ENCODE data around the gene SLC39A2.
"Not testable (repeated sequence)": the region's sequence is repeated elsewhere in the genome, so short reads cannot be mapped to it uniquely, and the experiment has no call there.

Gene SLC39A2

DNA sequence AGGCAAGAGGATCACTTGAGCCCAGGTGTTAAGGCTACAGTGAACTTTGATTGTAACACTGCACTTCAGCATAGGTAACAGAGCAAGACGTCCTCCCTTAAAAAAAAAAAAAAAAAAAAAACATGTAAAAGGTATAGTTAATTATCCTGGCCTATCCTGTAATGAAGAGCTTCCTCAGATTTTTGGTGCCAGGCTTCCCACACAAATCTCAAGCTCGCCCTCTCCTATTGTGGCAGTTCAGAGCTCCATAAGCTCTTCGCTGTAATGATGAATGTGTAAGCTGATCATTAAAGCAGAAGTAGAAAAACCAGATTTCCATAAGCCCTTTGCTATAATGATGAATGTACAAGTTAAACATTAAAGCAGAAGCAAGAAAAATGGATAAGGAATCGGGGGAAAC lies 2.0 kb upstream of the SLC39A2 start:
- no peak for DNase-seq (ENCODE audit: low read depth)

DNA sequence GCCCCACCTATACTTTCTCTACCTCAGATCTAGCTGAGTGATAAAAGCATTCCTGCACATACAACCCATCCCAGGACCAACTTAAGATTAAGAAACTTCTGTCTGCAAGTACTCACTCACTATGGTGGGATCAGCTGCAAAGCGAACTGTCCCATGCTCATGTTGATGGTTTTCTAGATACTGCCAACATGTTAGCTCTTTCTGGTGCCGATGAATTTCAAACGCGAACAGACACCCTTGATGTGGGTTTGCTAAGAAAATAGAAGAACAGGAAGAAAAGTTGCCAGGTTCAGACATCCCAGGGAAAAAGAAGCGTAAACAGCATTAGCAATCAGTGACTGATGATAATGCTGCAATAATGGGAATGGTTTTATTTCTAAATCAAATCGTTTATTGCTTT lies 1.5 kb upstream of the SLC39A2 start:
- DNase-seq (ENCODE audit: low read depth): no peak

DNA sequence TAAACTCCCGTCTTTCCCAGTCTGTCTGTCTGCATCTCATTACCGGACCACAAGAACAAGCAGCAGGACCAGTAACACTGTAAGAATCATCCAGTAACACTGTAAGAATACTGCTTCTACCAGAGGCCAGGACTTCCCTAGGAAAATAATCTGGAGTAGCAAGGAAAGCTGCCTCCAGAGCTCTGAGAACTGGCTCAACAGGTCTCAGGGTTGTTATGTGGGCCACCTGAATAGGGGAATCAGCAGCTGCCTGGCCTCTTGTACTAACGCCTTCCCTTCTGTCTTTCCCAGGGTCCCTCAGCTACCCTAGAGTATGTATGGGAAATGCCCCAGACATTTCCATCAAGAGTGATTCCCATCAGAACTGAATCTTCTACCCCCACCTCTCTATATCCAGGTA lies 954 bp upstream of the SLC39A2 start:
- DNase-seq (ENCODE audit: low read depth): no peak

DNA sequence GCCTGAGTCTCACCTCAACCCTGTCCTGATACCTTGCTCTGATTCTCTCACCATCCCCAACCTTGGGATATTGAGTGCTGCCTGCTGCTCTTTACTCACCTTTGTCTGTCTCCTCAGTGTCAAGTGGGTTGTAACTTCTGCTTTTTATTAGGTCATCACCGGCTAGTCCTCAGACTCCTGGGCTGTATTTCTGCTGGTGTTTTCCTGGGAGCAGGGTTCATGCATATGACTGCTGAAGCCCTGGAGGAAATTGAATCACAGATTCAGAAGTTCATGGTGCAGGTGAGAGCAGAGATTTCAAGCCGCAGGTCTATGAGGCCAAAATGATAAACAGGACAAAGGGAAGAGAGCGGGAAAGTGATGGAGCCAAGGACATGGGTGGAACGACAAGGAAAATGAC lies 498 bp downstream of the SLC39A2 start:
- DNase-seq (ENCODE audit: low read depth): no peak

DNA sequence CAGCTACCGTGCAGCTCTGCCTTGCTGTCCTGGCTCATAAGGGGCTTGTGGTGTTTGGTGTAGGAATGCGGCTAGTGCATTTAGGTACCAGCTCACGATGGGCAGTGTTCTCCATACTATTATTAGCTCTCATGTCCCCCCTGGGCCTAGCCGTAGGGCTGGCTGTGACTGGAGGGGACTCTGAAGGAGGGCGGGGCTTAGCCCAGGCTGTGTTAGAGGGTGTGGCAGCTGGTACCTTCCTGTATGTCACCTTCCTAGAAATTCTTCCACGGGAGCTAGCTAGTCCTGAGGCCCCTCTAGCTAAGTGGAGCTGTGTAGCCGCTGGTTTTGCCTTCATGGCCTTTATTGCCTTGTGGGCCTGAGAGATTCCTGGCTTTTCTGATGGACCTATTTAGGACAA lies 2.1 kb downstream of the SLC39A2 start:
- DNase-seq (ENCODE audit: low read depth): no peak

DNA sequence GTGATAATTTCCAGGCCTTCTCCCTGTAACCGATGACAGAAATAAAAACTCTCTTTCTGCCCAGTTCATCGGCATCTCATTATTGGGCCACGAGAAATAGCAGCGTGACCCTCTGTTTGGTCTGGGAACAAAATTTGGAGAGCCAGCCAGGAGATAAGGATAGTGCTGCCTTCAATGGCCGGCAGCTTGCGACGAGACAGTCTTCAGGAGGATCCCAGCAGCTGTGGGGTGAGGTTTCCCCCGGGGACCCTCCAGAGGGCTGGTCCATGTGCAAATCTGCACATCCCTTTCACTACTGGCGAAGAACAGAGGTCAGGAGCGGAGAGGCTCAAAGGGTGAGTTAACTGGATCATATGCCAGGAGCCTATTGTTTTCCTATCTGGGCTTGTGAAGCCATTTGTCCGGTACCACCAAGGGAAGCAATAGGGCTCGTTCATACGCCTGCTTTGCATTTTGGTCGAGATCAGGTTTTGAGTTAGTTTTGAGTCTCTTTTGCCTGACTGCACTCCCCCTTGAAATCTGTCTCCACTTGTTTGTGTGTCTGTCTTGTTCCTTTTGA lies 4.8 kb downstream of the SLC39A2 start:
- DNase-seq (ENCODE audit: low read depth): no peak

DNA sequence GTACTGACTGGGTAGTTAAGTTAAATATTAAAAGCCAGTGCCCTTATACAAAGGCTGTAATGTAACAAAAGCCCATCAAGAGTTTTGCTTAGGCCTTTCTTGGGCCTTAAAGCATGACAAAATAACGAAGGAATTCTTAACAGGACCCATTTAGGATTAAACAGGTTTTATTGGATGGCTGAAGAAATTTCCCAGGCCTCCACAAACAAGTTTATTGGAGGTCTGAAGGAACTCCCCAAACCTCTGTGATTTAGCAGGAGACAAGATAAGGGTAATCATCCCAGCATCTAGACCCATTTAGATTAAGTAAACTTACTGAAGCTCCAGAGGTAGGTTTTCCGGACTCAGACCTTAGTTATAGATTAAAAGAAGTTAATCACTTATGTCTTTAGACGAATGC lies 10.6 kb downstream of the SLC39A2 start:
- not testable (repeated sequence) for DNase-seq (ENCODE audit: low read depth)

DNA sequence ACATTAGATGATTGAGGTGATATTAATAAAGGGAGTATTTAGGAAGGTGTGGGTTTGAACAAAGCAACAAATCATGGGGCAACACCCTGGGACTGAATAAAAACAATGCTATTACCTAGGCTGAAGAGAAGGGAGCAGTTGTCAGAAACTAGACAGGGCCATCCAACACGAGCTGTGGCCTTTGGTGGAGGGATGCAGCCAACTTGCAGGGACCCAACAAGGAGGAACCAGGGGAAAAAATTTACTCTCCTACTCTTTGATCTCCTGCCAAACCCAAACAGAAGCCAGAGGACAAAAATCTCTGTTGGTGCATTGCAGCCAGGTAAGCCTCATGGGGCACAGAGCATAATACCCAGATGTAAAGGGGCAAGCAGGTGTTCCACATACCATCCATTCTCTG lies 12.0 kb downstream of the SLC39A2 start:
- no peak for DNase-seq (ENCODE audit: low read depth)

DNA sequence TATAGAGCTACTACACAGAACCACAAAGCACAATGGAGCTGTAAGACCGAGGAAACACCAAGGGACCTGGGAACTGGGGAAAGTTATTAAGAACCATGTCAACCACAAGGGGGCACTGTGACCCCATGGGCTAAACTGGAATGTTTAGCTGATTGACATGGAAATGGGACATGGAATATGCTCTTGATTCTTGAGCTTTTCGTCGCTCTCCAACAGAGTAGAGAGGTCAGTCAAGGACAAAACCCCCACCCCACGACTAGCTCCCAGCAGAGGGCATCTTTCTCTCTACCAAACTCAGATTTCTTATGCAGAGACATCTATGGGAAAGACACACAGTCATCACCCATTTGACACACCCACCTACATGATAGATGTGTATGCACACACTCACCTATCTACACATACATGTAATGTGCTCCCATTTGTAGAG lies 15.7 kb downstream of the SLC39A2 start:
- peak; percentile 64 for DNase-seq (ENCODE audit: low read depth)

DNA sequence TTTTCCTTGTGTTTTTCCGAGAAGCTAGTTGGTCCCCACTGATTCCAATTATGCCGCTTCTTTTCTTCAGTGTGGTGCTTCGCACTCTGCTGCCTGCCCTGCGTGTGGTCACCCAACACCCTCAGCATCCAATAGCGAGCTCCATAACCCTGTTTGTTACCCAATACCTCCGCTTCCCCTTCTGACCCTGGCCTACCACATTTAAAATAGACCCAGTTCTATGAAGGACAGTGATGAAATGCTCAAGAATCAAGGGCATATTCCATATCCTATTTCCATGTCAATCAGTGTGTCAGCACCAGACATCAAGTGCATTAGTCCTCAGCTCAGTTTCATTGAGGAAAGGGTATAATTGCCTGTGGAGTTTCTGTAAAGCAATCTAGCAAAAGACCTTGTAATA lies 16.2 kb downstream of the SLC39A2 start:
- no peak for DNase-seq (ENCODE audit: low read depth)

DNA sequence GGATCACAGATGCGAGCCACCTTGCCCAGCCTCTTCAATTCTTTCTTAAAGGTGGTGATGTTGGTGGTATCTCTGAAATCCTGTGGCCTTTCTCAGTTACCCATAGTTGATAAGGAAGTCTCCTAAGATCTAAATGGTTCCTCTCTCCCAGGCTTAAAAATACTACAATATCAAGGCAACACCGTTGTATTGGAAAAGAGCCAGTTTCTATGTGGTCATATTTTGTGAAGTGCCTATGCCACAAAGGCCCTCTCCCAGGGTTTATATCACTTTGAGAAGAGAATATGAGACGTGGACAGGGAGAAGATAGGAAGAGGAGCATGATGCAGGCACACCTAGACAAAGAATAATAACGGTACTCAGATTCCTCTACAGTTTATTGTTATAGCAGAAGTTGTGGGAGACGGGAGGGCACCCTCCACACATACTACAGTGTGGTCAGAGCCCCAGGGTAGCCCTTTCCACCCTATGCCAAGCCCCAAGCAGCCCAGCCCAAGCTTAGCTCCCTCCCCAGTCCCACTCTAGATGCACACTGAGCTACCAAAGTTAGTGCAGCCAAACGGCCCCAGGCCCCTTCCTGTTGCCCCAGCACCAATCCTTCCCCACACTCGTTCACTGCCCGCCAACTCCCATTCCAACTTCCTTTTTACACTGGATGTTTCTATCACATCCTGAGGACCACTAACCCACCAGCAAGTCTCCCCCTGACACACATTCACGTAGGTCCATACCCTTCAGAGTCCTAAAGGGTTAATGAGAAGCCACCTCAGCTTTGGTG lies 17.5 kb downstream of the SLC39A2 start:
- DNase-seq (ENCODE audit: low read depth): no peak

DNA sequence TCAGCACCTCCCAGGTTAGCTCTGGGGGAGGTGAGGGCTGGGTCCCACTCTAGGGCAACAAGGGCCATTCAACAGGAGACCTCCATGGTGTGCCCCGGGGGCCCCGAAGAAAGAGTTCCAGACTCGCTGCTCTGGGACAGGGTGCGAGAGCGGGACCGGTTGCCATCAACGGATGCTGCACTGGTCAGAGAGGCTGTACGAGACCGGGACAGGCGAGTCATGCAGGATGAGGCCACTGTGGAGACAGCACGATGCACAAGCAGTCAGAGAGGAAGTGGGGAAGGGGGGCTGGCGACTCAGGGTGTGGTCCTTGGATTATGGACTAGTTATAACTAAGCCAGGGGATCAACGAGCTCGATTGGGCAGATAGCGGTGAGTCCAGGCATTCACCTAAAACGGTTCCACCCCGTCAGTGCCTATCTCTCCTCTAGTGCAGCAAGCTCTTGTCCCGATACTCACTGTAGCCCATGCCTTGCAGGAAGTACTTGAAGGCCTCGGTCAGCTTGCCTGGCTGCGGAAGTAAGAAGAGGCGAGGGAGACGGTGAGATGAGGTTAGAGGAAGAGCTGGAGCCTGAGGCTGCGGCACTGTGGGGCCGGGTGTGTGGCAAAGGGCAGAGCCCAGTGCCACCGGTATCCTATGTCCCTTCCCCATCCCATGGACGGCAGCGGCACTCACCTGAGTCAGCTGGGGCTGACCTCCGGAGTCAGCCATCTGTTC lies 18.6 kb downstream of the SLC39A2 start:
- DNase-seq (ENCODE audit: low read depth): no peak

DNA sequence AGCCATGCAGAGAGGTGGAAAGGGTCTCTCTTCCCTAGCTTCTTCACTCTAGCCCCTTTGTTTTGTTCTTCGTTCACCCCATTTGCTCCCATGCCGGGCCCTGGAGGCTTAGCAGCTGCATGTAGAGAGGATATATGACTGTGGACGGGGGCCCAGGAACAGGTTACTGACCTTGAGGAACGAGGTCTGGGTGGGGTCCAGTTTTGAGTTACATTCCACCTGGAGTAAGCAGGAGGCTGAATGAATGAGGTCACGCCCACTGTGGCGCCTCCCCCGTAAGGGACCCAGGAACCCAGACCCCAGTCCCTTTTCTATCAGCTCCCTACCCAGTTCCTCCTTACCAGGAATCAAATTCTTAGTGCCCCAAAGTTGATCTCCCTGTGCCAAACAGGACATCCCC lies 19.2 kb downstream of the SLC39A2 start:
- no peak for DNase-seq (ENCODE audit: low read depth)

DNA sequence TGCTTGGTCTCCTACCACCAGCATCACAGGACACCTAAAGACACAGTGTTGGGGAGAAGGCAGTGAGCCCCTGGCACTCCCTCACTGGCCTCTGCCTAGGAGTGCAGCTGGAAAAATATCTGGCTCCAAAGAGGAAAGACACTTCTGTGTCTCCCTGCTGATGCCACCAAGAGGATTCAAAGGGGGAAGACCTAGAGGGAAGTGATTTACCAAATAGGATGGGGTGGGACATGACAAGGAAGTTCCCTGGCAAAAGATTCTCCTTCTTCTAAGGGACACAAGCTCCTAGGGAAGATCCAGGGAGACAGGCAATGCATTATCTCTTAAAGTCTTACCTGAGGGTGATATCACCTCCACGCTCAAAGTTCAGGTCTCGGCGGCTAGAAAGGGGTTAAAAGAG lies 19.7 kb downstream of the SLC39A2 start:
- DNase-seq (ENCODE audit: low read depth): no peak

DNA sequence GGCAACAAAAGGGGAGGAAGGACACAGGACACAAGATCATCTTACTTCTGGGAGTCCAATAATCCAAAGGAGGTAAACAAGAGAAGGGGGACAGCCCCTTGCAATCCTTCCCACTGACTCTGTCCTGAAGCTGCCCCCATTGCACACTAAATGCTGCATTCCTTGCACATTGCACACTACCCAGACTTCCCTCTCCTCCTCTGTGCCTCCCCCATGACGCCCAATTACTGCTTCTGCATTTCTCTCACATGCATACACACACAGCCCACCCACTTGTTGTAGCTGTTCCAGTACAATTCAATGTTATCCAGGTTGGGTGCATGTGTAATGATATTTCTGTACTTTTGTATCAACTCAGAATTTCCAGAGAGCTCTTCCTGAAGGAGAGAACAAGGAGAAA lies 20.3 kb downstream of the SLC39A2 start:
- no peak for DNase-seq (ENCODE audit: low read depth)

DNA sequence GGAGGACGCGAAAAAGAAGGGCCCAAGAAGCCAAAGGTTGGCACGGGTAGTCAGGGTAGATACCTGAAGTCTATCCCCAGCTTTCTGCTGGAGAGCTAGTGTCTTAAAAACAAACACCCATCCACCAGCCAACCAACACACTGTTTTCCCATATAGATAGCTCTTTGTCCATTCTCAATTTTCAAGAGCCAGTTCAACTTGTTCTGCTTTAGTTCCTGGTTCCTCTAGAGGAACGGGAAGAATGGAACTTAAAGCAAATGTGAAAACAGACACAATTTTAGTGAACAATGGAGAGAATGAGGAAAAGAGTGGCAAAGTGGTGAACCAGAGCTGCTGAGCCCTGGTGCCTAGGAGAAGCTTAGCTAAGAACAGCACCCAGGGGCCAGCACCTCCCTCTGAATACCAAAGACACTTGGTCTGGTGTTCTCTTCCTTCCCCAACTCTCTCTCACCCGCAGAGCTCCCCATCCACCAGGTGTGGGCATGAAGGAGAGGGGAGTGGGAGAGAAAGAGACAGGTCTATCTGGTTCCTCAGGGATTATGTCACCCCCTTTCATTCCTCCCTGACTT lies 22.0 kb downstream of the SLC39A2 start:
- no peak for DNase-seq (ENCODE audit: low read depth)

DNA sequence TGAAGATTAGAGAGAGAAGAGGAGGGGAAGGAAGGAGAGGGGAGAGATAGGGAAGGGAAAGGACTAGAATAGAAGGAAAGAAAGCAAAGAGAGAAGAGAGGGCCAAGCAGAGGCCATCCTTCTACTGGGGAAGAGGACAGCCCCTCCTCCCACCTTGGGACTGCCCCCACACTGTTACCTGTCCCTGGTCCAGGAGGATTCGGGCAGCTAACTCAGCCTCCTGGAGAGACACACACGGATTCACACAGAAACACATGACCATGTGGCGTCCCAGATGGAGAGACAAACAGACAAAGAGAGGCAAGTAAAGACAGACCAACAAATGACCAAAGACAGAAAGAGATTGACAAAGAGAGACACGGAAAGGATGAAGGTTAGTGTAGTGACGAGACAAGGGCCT lies 23.6 kb downstream of the SLC39A2 start:
- DNase-seq (ENCODE audit: low read depth): no peak

DNA sequence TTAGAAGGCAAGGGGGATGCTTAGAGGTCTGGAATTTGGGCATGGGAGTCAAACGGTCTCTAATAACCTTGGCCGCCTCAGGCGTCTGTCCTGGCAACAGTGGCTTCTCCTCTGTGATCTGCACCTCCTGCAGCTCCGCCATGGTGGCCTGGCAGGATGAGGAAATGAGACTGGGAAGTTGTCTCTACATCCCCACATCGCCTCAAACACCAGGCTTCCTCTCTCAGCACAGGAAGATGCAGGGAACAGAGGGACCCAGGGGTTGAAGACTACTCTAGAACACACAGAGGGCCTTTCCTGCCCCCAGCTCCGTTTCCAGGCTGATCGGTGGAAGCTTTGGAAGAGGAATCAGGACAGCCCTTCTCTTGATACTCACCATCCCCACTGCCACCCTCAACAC lies 24.1 kb downstream of the SLC39A2 start:
- no peak for DNase-seq (ENCODE audit: low read depth)

DNA sequence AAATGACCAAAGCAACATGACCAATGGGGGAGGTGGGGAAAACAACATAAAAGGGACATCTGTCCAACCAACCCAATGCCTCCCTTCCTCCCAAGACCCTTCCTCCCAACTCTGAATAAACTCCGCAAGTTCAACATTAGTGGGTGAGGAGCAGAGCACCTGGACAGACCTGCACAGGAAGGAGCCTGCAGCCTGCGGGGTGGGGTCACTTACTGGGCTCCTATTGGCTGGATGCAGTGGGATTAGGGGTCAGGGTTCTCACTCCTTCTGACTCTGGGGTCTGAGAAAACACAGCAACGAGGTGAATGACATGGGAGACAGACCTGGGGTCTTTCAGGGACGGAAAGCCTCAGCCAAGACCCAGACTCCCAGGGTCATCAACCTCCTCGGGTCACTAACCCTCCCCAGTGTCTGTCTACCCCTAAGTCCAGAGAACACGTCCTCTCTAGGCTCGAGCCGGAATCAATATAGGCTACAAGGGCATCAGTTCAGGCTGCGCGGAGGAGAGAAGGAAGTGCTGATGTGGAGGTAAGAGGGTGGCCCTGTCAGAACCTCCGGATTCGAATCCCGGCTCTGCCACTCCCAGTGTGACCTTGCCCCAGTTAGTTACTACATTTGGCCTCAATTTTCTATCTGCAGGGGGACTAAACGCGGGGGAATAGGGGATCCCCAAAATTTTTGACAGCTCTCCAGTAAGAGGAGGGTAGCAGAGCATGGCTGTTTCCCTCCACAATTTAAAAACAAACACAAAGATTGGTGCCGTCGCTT lies 24.9 kb downstream of the SLC39A2 start:
- no peak for DNase-seq (ENCODE audit: low read depth)

DNA sequence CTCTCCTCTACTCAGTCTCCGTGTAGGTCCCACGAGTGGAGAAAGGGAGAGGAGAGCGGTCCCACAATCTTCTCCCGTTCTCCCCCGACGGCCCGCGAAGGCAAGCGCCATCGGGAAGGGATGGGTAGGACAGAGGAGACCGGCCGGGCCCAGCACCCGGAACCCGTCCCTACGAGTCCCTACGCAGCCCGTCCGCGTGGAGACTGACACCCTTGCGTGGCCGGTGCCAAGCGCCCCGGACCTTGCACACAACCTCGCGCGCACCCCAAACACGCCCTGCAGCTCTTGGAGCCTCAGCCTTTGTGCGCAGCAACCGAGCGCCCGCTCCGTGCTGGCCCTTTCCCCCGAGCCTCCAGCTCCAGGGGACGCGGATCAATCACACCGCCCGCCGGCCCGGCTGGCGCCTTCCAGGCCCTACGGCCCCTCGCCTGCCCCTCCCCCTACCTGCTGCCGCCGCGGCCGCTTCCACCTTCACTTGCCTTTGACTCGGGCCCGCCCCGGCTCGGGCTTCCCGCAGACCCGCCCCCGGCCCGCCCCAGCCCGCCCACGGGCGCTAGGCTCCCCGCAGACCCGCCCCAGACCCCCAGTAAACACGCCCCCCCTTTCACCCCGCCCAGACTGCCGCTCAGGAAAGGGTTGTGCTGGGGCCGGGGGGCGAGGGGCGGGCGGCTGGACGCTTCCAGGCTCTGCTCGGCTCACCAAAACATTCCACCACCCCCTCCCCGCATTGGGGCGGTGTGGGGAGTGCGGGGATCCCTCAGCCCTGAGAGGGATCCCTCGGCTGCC lies 25.7 kb downstream of the SLC39A2 start, which contains the start of gene NDRG2:
Gene NDRG2 (minus strand): TSS at position 477 of the 786 bp plus-strand sequence. CDS start 1,746 bp downstream, outside the sequence.
- peak; percentile 68 for DNase-seq (ENCODE audit: low read depth)
